COLO829 (cell line): Measurements from ENCODE around the gene SRP19.
"Not testable (repeated sequence)": the region's sequence is repeated elsewhere in the genome, so short reads cannot be mapped to it uniquely, and the experiment has no call there.

Experiments used
- DNase-seq: peaks from one replicate; pipeline ENCODE4 v3.0.0; 2012; ENCODE audit warnings: low spot score

Gene SRP19

DNA sequence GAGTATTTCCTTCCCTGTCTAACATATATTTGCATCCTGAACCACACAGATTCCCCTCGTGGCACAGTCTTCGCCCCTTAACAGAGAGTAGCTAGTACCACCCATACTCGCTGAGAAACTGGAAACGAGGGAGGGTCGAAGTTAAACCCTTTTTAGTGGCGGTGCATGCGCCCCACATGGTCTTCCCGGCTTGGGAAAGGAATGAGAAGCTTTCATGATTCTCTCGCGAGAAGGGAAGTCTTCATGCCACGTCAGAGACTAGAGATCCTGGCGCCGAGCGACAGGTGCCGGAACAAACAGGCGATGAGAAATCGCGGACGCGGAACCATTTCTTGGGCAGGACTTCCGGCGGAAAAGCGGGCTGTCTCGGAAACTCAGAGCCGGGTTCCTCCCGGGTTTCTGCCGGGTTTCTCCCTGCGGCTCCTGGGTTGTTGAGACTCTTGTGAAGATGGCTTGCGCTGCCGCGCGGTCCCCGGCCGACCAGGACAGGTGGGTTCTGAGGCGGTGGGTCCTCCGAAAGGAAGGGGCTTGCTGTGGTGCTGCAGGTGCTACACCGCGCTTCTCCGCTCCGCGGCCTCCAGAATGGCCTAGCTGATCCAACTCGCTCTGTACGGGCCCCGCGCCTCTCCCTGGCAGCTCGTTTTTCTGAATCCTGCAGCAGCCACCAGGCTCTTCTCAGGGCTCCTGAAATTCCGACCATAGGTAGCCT, at the start of gene SRP19:
Gene SRP19, plus strand, starts transcription at position 359 of the 709 bp plus-strand sequence. Its CDS starts 90 bp downstream, at position 449.
- peak; percentile 95 for DNase-seq

DNA sequence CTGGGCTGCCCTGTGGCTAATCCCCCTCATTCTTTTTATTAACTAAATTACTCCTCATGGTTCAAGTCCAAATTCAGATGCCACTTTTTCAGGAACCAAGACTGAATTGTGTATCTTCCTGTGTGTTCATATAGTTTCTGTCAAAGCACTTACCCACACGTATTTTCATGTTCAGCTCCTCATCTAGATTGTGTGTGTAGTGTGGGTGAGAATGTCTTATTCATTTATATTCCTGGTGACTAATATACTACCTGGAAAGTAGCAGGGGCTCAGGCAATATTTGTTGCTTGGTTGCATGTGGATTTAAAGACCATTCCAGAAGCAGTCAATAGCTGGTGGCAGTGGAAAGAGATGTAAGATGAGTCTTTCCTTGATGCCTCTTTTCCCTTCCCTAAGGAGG, 48.5 kb upstream of the SRP19 start:
- no peak for DNase-seq

DNA sequence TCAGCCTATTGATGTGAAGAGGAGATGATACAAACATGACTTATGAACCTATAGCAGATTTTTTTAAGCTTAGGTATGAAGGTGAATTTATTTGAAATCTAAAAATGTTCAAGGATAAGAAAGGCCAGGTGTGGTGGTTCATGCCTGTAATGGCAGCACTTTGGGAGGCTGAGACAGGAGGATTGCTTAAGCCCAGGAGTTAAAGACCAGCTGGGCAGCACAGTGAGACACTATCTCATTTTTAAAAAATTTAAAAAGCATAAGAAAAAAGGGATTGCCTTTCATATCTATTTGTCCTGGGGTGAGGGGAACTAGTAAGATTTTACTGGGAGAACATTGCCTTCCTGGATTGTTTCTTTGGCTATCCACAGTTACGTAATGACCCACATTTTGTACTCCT, 40.8 kb upstream of the SRP19 start:
- no peak for DNase-seq

DNA sequence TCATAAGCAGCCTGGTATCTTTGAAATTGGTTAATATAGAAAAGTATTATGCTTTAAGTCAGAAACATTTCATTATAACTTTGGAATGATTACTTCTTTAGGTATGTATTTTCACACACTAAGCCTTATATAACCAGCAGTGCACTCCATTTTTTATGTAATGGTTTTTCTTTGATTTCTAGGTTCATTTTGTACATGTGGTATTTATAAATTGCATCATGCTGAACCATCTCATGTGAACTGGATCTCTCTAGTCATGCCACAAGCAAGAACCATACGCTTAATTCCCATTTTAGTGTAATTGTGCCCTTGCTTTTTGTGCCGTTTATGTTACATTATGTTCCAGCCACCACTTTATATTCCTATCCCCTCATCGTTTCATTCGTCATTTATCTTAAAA, 38.6 kb upstream of the SRP19 start:
- no peak for DNase-seq

DNA sequence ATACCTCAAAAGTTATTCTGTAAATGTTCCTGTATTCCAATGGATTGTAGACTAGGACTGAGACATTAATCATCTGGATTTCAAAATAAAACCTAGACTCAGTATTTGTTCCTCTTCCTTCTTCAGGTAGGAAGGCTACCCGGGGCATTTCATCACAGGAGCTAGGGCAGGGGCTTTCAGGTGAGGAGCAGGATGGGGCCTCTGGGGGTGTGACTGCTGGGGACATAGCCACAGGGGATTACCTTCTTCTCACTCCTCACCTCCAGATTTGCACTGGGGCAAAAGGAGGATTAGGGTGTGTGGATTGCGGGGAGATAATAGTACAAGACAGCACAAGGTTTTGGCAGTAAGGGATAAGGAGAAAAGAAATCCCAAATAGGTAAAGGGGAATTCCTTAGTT, 37.9 kb upstream of the SRP19 start:
- DNase-seq: no peak

DNA sequence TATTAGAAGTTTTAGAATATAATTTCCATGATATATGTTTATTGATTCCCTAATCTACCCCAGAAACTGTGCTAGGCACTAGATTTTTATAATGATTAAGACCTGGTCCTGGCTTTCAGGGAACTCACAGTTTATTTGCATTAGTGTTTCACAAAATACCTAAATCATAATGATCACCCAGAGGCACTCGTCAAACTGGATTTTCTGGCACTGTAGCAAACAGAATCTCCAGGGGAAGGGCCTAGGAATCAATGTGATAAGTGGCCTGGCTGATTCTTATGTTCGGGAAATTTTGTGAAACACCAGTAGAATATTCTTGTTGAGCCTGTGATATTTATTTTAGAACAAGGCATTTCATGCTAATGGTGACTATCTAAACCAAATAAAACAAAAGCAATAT, 37.4 kb upstream of the SRP19 start:
- no peak for DNase-seq

DNA sequence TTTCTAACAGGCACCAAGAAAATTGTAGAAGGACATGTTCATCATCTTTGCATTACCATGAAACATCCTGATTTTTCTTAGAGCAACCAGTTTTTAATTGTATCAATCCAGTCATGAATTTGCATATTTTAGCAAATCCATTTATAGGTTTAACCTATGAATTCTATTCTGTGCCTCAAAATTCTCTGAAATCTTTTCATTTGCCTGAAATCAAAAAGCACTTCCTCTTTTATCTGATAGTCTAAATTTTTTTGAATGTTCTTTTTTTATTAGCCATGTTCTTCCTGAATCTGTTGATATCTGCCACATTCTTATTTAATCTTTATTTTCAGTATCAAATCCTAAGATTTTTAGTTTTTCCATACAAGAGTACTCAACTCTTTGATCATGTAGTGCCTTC, 36.9 kb upstream of the SRP19 start:
- DNase-seq: no peak

DNA sequence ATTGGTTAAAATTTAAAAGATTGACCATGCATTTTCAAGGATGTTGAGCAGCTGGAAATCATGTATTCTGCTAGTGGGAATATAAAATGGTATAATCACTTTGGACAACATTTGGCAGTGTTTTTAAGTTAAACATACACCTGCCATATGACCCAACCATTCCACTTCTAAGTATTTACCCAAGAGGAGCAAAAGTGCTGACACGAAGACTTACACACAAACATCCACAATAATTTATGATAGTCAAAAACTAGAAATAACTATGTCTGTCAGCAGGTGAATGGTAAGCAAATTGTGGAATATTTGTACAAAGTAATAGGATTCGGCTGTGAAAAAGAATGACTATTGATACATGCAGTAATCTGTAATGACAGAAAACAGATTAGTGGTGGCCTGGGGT, 30.7 kb upstream of the SRP19 start:
- DNase-seq: no peak

DNA sequence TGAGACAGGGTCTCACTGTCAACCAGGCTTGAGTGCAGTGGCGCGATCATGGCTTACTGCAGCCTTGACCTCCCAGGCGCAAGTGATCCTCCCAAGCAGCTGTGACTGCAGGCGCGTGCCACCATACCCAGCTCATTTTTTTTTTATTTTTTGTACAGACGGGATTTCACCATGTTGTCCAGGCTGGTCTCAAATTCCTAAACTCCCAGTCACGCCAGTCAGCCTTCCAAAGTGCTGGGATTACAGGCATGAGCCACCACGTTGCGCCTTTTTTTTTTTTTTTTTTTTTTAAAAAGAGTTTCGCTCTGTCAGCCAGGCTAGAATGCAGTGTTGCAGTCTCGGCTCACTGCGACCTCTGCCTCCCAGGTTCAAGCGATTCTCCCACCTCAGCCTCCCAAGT, 27.1 kb upstream of the SRP19 start:
- no peak for DNase-seq

DNA sequence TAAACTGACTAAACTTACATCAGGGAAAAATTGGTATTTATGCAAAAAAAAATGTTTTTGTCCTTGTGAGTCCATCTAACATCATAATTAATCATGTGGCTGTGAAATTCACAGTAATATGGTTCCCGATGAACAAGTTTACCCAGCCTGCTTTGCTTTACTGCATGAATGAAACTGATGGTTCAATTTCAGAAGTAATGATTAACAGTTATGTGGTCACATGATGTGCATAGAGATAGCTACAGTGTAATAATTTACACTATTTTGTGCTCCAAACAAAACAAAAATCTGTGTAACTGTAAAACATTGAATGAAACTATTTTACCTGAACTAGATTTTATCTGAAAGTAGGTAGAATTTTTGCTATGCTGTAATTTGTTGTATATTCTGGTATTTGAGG, 16.6 kb upstream of the SRP19 start:
- DNase-seq: no peak

DNA sequence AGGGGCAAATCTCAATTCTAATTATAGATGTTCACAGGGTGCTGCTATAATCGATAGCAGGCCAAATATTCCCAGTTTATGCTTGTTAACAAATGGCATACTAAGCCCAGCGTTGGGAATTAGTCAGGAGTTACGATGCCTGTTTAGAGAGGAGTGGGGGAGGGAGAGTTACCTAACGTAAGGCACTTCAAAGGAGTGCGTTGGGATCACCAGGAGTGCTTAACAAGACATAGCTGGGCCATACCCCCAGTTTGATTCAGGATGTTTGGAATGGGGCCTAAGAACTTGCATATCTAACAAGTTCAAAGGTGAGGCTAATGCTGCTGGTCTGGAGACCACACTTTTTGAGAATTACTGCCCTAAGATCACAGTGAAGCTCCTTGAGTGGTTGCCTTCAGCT, 14.5 kb upstream of the SRP19 start:
- DNase-seq: no peak

DNA sequence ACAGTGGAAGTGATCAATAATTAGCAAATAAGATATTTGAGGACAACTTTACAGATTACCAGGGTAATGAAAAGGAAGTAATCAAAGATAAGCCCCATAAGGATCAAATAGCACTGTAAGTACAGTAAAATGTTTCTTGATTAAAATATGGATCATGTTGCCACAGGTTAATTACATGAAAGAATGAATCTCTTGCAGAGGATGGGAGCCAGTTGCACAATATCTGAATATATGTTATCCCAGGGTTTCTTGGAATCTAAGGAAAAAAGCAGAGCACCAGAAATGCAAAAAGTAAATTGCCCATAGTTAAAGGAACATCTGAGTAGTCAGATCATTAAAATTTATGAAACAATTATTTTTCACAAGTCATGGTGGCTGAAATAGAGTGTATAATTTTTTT, 13.8 kb upstream of the SRP19 start:
- DNase-seq: no peak

DNA sequence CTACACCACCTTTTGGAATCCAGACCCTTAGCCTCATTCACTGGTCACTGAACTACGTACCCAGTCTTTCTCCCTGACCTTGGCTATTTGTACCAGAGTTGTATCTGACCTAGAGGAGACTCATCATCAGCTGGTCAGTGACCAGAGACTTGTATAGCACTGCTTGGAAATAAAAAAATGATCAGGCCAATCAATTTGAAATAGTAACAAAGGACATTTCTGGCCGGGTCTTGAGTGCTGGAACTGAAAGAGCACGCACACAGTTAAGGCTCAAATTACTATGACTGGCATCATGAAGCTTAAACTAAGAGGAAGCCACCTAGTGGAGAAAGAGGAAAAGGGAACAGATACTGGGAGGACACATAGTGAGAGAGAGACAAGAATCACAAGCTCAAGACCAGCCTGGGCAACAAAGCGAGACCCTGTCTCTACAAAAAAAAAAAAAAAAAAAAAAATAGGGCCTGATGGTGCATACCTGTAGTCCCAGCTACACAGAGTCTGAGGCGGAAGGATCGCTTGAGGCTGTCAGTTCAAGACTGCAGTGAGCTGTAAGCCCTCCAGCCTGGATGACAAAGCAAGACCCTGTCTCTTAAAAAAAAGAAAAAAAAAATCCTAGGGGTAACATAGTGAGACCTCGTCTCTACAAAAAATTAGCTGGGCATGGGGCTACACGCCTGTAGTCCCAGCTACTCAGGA, 12.8 kb upstream of the SRP19 start:
- peak; percentile 24 for DNase-seq

DNA sequence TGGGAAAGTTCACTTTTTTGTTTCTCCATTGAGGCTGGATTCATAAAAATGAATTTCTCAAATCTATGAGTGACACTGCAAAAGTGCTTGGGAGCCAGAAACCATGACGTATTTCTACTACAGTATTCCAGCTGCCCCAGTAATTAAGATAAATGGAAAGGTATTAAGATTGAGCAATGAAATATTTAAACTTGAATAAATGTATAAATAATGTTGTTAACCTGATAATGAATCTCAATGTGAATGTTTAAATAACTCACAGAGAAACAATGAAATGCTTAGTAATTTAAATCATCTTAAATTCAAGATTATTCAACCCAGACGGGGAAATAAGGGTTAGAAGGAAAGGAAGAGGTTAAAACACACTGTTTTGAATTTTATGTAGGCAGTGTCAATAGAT, 11.2 kb upstream of the SRP19 start:
- DNase-seq: no peak

DNA sequence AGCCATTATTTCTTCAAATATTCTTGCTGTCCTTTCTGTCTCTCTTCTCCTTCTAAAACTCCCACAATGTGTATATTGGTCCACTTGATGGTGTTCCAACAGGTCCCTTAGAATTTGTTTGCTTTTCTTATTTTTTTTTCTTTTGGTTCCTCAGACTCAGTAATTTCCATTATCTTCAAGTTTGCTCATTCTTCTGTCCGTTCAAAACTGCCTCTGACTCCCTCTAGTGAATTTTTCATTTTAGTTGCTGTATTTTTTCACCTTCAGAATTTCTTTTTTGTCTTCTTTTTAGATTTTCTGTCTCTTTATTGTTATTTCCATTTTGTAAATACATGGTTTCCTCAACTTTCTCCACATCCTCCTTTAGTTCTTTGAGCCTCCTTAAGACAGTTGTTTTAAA, 6.4 kb upstream of the SRP19 start:
- no peak for DNase-seq

DNA sequence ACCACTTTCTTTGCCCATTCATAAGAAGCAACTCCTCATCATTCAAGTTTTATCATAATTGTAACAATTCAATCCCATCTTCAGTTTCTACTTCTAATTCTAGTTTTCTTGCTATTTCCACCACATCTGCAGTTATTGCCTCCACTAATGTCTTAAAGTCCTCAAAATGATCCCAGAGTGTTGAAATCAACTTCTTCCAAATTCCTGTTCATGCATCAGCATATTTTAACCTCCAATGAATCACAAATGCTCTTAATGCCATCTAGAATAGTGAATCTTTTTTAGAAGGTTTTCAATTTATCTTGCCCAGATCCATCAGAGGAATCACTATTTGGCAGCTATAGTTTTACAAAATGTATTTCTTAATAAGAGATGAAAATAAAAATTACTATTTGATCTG, 3.2 kb upstream of the SRP19 start:
- DNase-seq: no peak

DNA sequence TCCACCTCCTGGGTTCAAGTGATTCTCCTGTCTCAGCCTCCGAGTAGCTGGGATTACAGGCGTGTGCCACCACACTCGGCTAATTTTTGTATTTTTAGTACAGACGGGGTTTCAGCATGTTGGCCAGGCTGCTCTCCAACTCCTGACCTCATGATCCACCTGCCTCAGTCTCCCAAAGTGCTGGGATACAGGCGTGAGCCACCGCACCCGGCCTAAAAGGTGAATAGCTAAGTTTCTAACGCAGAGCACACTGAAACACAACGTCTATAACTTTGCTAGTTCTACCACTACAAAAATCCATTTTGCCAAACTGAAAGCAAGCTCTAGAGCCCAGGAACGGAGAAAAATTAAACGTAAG, 537 bp upstream of the SRP19 start:
- not testable (repeated sequence) for DNase-seq

DNA sequence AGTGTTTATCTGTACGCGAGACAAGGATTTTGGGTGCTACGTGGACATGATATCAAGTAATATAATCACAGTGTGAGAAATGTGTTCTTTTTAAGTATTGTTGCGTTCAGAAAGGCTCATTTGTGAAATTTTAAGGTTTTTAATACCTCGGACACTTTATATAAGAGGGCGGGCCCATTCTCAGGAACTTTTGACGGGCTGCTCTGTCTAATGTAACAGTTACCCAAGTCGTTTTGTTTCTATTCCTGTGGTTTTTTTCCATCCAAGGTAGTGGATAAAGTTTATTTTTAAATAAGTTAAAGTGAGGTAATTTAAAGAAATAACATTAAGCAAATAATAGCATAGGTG, 525 bp downstream of the SRP19 start:
- no peak for DNase-seq

DNA sequence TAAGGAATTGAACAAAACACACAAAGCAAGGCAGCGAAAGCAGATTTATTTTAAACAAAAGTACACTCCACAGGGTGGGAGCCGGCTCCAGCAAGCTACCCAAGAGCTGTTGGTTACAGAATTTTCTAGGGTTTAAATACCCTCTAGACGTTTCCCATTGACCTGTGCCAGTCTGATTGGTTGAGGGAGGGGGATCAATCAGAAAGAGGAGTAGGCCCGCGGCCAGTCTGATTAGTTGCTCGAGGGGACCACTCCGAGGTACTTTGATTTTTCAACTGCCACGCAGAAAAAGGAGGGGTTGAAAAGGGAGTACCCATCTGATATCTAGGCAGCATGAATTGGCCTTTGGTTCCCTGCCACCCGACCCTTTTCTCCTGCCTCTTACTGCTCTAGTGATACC, 998 bp downstream of the SRP19 start:
- DNase-seq: no peak

DNA sequence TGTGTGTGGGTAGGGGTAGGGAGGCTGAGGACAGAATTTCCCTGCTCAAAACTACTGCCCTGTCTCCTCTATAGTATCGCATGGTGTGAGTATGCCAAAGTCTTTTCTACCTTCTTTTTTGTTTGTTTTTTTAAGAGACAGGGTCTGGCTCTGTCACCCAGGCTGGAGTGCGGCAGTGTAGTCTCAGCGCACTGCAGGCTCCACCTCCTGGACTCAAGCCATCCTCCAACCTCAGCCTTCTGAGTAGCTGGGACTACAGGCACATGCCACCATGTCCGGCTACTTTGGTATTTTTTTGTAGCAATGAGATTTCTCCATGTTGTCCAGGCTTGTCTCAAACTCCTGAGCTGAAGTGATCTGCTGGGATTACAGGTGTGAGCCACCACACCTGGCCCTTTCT, 2.5 kb downstream of the SRP19 start:
- no peak for DNase-seq

DNA sequence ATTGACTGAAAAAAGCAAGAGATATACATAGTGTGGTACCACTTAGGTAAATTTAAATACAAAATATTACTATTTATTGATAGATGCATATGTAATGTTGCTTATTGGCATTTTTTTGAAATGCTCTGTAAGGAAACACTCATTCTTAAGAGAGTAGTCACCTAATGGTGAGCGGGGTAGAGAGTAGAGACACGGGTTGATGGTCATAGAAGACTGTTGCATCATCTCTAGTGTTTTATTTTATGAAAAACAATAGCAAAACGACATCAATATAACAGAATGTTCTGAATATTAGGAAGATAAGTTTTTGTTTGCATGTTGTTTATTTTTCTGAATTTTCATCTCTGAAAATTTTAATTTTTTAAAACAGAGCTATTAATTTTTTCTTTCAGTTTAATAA, 4.0 kb downstream of the SRP19 start:
- no peak for DNase-seq

DNA sequence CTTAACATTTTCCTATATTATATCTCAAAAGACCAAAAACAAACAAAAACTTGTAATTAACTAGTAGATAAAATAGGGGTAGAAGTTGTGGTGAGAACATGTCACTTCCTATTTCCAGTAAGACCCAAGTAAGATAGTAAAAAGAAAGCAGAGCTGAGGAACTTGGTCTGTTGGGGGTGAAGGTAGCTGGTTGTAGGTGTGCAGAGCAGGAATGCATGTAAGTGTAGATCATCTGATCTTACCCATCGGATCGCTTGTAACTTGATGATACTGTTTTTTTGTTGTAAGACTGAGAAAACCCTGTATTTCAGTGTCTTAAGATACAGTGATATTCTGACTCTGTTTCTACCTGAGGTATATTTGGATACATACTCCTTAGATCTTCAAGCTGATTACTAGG, 5.7 kb downstream of the SRP19 start:
- no peak for DNase-seq

DNA sequence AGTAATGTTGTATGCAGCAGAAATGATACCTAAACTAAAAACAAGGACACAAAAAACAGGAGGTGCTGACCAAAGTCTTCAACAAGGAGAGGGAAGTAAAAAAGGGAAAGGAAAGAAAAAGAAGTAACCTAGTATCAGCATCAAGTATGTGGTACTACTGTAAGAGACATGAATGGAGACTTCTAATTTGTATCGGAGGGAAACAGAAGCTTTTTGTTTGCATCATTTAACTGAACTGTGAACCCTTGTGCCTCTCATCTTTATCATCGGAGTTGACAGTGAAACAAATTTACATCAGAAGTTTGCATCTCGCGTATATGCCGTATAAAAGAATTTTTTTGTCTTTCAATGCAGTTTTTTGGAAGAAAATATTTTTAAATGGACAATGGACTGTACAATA, 6.3 kb downstream of the SRP19 start:
- DNase-seq: no peak

DNA sequence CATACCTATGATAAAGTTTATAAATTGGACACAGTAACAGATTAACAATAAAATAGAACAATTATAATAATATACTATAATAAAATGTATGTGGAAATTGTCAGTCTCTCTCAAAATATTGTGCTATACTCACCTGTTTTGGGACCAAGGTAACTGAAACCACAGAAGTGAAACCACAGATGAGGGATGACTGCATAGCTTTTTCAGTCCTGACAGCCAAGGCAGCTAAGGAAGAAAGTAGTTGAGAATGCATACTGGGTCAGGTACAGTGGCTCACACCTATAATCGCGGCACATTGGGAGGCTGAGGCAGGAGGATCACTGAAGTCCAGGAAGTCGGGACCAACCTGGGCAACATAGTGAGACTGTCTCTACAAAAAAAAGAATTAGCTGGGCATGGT, 8.9 kb downstream of the SRP19 start:
- DNase-seq: no peak
